K562 (cell line): ENCODE data around the gene PRR19. TPM values are rescaled to one million over a fixed set of nuclear protein-coding genes. Genes with fewer than 3 reads are reported as not detected.

ENCODE experiments used
- EWSR1 ChIP-seq: fragments of 450-650 bp; IDR thresholded peaks from 2 replicates; pipeline ENCODE4 v1.6.1; 2018; ENCODE audit warnings: borderline replicate concordance, mild to moderate bottlenecking, low read depth, moderate library complexity; ENCODE audit not compliant: partially characterized antibody
- HMG20B ChIP-seq: fragments of 250-450 bp; sonication (Bioruptor Pico); IDR thresholded peaks from 2 replicates; pipeline ENCODE4 v1.5.0; 2021; ENCODE audit warnings: mild to moderate bottlenecking
- KHSRP ChIP-seq: fragments of 450-650 bp; IDR thresholded peaks from 2 replicates; pipeline ENCODE4 v1.6.1; 2017
- POLR2B ChIP-seq: fragments of 450-650 bp; IDR thresholded peaks from 2 replicates; pipeline ENCODE4 v1.6.1; 2018; ENCODE audit warnings: low read depth; ENCODE audit not compliant: partially characterized antibody
- SMARCA5 ChIP-seq: fragments of 450-650 bp; IDR thresholded peaks from 2 replicates; pipeline ENCODE4 v1.6.1; 2016
- SMARCC2 ChIP-seq: fragments of 450-650 bp; IDR thresholded peaks from 2 replicates; pipeline ENCODE4 v1.6.1; 2017; ENCODE audit warnings: antibody characterized with exemption, moderate library complexity, mild to moderate bottlenecking, low read depth
- SOX6 ChIP-seq: fragments of 450-650 bp; IDR thresholded peaks from 2 replicates; pipeline ENCODE4 v1.6.1; 2014; ENCODE audit warnings: mild to moderate bottlenecking
- TSHZ1 ChIP-seq: fragments of 250-450 bp; sonication (Bioruptor Pico); IDR thresholded peaks from 2 replicates; pipeline ENCODE4 v1.4.0; 2020; ENCODE audit warnings: mild to moderate bottlenecking, moderate library complexity
- XRCC5 ChIP-seq: fragments of 200-400 bp; formaldehyde crosslinking; IDR thresholded peaks from 2 replicates; pipeline ENCODE4 v1.6.1; 2017; ENCODE audit warnings: low read depth, mild to moderate bottlenecking, low read length
- ZNF717 ChIP-seq: fragments of 250-450 bp; sonication (Bioruptor Pico); IDR thresholded peaks from 2 replicates; pipeline ENCODE4 v1.5.0; 2021
- polyA plus RNA-seq, 8 experiments: library from polyadenylated mRNA; depleted of rRNA in 4 of 8; stranded (reverse) in 5 of 8; unstranded in 3 of 8; fragments of >200 nt; fragmentation: Nextera tagmentation in 2 of 8; fragmentation: Illumina TruSeq in 1 of 8; extraction: Ambion mirVana in 2 of 8; extraction: Trizol in 1 of 8; gene quantifications; 2 replicates each; pipeline versions ENCODE4 v1.2.1 to v1.2.3, GENCODE V29; 2011 to 2014; ENCODE audit warnings: inconsistent platforms in 1 of 8, missing spikeins in 1 of 8
- total RNA-seq, 7 experiments: library from RNA; depleted of rRNA in 6 of 7; stranded (reverse); fragments of >200 nt in 6 of 7; fragmentation: Illumina TruSeq in 2 of 7; extraction: Trizol in 2 of 7; gene quantifications; 2 replicates each; pipeline versions ENCODE4 v1.2.1 to v1.2.3, GENCODE V29; 2011 to 2021; ENCODE audit warnings: low replicate concordance in 1 of 7
- TF ChIP-seq, protein P1 (sequence below): fragments of 200-600 bp; sonication (generic); IDR thresholded peaks from one replicate; pipeline ENCODE4 v1.6.1; 2012; ENCODE audit warnings: mild to moderate bottlenecking, low read depth, low read length, inconsistent platforms
- TF ChIP-seq, protein P2 (sequence below): fragments of 250-450 bp; sonication (Bioruptor Pico); IDR thresholded peaks from 2 replicates; pipeline ENCODE4 v1.8.0; 2021; ENCODE audit warnings: moderate library complexity, mild to moderate bottlenecking, inconsistent platforms

PRR19 gene
- total and polyA plus RNA-seq, 9 of the 15 experiments (the other 6 are each of a cell fraction or from before 2014, with no cell fraction given): 0.10 to 1.6 (median 0.54) TPM

- TF ChIP-seq XRCC5 (0 out of 2 replicates have a peak, but pooled peaks have one; percentile 3), POLR2B (no peak), TSHZ1 (CRISPR knock-in tag) (no peak), HMG20B (no peak), KHSRP (no peak), EWSR1 (no peak), ZNF717 (CRISPR knock-in tag) (no peak), SMARCA5 (no peak), SOX6 (no peak), SMARCC2 (no peak)
- TF ChIP-seq, protein P1, sequence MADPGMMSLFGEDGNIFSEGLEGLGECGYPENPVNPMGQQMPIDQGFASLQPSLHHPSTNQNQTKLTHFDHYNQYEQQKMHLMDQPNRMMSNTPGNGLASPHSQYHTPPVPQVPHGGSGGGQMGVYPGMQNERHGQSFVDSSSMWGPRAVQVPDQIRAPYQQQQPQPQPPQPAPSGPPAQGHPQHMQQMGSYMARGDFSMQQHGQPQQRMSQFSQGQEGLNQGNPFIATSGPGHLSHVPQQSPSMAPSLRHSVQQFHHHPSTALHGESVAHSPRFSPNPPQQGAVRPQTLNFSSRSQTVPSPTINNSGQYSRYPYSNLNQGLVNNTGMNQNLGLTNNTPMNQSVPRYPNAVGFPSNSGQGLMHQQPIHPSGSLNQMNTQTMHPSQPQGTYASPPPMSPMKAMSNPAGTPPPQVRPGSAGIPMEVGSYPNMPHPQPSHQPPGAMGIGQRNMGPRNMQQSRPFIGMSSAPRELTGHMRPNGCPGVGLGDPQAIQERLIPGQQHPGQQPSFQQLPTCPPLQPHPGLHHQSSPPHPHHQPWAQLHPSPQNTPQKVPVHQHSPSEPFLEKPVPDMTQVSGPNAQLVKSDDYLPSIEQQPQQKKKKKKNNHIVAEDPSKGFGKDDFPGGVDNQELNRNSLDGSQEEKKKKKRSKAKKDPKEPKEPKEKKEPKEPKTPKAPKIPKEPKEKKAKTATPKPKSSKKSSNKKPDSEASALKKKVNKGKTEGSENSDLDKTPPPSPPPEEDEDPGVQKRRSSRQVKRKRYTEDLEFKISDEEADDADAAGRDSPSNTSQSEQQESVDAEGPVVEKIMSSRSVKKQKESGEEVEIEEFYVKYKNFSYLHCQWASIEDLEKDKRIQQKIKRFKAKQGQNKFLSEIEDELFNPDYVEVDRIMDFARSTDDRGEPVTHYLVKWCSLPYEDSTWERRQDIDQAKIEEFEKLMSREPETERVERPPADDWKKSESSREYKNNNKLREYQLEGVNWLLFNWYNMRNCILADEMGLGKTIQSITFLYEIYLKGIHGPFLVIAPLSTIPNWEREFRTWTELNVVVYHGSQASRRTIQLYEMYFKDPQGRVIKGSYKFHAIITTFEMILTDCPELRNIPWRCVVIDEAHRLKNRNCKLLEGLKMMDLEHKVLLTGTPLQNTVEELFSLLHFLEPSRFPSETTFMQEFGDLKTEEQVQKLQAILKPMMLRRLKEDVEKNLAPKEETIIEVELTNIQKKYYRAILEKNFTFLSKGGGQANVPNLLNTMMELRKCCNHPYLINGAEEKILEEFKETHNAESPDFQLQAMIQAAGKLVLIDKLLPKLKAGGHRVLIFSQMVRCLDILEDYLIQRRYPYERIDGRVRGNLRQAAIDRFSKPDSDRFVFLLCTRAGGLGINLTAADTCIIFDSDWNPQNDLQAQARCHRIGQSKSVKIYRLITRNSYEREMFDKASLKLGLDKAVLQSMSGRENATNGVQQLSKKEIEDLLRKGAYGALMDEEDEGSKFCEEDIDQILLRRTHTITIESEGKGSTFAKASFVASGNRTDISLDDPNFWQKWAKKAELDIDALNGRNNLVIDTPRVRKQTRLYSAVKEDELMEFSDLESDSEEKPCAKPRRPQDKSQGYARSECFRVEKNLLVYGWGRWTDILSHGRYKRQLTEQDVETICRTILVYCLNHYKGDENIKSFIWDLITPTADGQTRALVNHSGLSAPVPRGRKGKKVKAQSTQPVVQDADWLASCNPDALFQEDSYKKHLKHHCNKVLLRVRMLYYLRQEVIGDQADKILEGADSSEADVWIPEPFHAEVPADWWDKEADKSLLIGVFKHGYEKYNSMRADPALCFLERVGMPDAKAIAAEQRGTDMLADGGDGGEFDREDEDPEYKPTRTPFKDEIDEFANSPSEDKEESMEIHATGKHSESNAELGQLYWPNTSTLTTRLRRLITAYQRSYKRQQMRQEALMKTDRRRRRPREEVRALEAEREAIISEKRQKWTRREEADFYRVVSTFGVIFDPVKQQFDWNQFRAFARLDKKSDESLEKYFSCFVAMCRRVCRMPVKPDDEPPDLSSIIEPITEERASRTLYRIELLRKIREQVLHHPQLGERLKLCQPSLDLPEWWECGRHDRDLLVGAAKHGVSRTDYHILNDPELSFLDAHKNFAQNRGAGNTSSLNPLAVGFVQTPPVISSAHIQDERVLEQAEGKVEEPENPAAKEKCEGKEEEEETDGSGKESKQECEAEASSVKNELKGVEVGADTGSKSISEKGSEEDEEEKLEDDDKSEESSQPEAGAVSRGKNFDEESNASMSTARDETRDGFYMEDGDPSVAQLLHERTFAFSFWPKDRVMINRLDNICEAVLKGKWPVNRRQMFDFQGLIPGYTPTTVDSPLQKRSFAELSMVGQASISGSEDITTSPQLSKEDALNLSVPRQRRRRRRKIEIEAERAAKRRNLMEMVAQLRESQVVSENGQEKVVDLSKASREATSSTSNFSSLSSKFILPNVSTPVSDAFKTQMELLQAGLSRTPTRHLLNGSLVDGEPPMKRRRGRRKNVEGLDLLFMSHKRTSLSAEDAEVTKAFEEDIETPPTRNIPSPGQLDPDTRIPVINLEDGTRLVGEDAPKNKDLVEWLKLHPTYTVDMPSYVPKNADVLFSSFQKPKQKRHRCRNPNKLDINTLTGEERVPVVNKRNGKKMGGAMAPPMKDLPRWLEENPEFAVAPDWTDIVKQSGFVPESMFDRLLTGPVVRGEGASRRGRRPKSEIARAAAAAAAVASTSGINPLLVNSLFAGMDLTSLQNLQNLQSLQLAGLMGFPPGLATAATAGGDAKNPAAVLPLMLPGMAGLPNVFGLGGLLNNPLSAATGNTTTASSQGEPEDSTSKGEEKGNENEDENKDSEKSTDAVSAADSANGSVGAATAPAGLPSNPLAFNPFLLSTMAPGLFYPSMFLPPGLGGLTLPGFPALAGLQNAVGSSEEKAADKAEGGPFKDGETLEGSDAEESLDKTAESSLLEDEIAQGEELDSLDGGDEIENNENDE: no peak
- TF ChIP-seq, protein P2, sequence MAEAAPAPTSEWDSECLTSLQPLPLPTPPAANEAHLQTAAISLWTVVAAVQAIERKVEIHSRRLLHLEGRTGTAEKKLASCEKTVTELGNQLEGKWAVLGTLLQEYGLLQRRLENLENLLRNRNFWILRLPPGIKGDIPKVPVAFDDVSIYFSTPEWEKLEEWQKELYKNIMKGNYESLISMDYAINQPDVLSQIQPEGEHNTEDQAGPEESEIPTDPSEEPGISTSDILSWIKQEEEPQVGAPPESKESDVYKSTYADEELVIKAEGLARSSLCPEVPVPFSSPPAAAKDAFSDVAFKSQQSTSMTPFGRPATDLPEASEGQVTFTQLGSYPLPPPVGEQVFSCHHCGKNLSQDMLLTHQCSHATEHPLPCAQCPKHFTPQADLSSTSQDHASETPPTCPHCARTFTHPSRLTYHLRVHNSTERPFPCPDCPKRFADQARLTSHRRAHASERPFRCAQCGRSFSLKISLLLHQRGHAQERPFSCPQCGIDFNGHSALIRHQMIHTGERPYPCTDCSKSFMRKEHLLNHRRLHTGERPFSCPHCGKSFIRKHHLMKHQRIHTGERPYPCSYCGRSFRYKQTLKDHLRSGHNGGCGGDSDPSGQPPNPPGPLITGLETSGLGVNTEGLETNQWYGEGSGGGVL (CRISPR knock-in tag): no peak
Observed at GRCh38 chr19:42301646-42302203, at the start of gene PRR19 (continued).
